ENCODE results near the gene PLAA. TPM values are rescaled to one million over a fixed set of nuclear protein-coding genes. Genes with fewer than 3 reads are reported as not detected.

Gene PLAA
- polyA plus RNA-seq, 1 donor from 2014 or later, result 27.4 TPM

- peak; percentile 65 for TF ChIP-seq CTCF (IDR thresholded peaks at IDR 0.05; ENCODE audit: poor library complexity, severe bottlenecking)
- TF ChIP-seq RAD21 (conservative IDR thresholded peaks at IDR 0.05), result peak; percentile 70
- TF ChIP-seq SMC3 (conservative IDR thresholded peaks at IDR 0.05; ENCODE audit: poor library complexity), result peak; percentile 72
- TF ChIP-seq TAF1 (IDR thresholded peaks at IDR 0.05; ENCODE audit: low read depth), result no peak
- H3K36me3 ChIP-seq (ENCODE audit: insufficient read depth, low read length), result no peaks in the 10 kb centered on the region
- H2AFZ ChIP-seq (ENCODE audit: low read depth, low read length), result no peak overlapping the region
- no peak overlapping the region for H3K4me3 ChIP-seq (ENCODE audit: low read length)
- no peak overlapping the region for H3K27ac ChIP-seq (ENCODE audit: low read length)
- H4K20me1 ChIP-seq (ENCODE audit: insufficient read depth), result no peaks in the 10 kb centered on the region
- H3K9me3 ChIP-seq (ENCODE audit: low read length), result no peaks in the 10 kb centered on the region
- no peak overlapping the region for H3K9ac ChIP-seq (ENCODE audit: low read length)
- no peaks in the 10 kb centered on the region for H3F3A ChIP-seq (ENCODE audit: insufficient read depth, low read length, poor library complexity, severe bottlenecking)
- H3K79me2 ChIP-seq (replicated peaks; ENCODE audit: insufficient read depth, low read length), result no peaks in the 10 kb centered on the region
- H3K27me3 ChIP-seq (ENCODE audit: insufficient read depth, low read depth, low read length), result no peaks in the 10 kb centered on the region
- no peaks in the 10 kb centered on the region for H3K9me2 ChIP-seq (ENCODE audit: insufficient read depth, low read length)
- H3K4me2 ChIP-seq (ENCODE audit: low read length), result no peak overlapping the region
Observed at GRCh38 chr9:26863074-26863473, 84.0 kb downstream of the PLAA start.

DNA sequence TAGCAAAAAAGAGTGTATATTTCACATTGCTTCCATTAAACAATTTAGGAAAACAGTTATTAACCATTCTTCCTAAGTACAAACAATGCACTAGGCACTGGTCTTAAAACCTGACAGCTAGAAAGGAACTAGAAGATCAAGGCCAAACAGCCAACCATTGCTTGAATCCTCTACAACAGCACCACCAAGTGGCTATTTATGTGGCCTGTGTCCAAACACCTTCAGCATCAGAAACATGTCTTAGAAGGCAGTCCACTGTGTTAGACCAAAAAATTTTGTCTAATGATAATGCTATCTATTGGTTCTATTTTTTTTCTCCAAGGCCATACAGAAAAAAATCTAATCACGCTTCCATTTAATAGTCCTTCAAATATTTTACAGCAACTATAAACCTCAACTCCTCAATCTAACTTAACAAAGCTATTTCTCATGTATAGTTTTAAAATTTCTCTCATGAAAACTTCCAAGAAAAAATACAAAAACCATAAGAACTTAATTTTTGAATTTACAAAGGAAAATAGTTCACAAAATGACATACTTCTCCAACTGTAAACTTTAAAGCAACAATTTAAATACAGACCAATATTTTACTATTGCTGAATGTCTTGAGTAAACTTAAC lies 90.5 kb downstream of the PLAA start:
- H3K27ac ChIP-seq (ENCODE audit: low read length), result no peak overlapping the region
- no peaks in the 10 kb centered on the region for H3K27me3 ChIP-seq (ENCODE audit: insufficient read depth, low read depth, low read length)
- H3K4me3 ChIP-seq (ENCODE audit: low read length), result no peak overlapping the region
- no peaks in the 10 kb centered on the region for H3K9me2 ChIP-seq (ENCODE audit: insufficient read depth, low read length)
- no peak overlapping the region for H2AFZ ChIP-seq (ENCODE audit: low read depth, low read length)
- no peak overlapping the region for H3K4me2 ChIP-seq (ENCODE audit: low read length)
- no peak overlapping the region for H3K9ac ChIP-seq (ENCODE audit: low read length)
- H3K9me3 ChIP-seq (ENCODE audit: low read length), result no peaks in the 10 kb centered on the region
- H3K36me3 ChIP-seq (ENCODE audit: insufficient read depth, low read length), result peaks cover 4% of the 10 kb centered on the region
- TF ChIP-seq SMC3 (conservative IDR thresholded peaks at IDR 0.05; ENCODE audit: poor library complexity) (peak; percentile 71), TAF1 (IDR thresholded peaks at IDR 0.05; ENCODE audit: low read depth) (no peak), EP300 (conservative IDR thresholded peaks at IDR 0.05; ENCODE audit: poor library complexity, severe bottlenecking) (no peak), CTCF (IDR thresholded peaks at IDR 0.05; ENCODE audit: poor library complexity, severe bottlenecking) (peak; percentile 76), EZH2 (IDR thresholded peaks at IDR 0.05; ENCODE audit: borderline replicate concordance, insufficient read depth, low read length, poor library complexity, severe bottlenecking) (no peak), RAD21 (conservative IDR thresholded peaks at IDR 0.05) (peak; percentile 78), POLR2AphosphoS5 (IDR thresholded peaks at IDR 0.05) (no peak), REST (IDR thresholded peaks at IDR 0.05; ENCODE audit: borderline replicate concordance) (no peak), MXI1 (conservative IDR thresholded peaks at IDR 0.05; ENCODE audit: poor library complexity, severe bottlenecking) (no peak)
- H4K20me1 ChIP-seq (ENCODE audit: insufficient read depth), result no peaks in the 10 kb centered on the region
- H3K79me2 ChIP-seq (replicated peaks; ENCODE audit: insufficient read depth, low read length), result no peaks in the 10 kb centered on the region
- no peaks in the 10 kb centered on the region for H3F3A ChIP-seq (ENCODE audit: insufficient read depth, low read length, poor library complexity, severe bottlenecking)

Small RNA genes within 50 kb of the gene (small RNA-seq; reads per million reads assigned to genes)
- gene RN7SL100P, result 0 to 0.03 (median 0) reads per million in 3 experiments

Other genes starting within 250 kb of the PLAA start
- 14.9 and 17.6 TPM in 2 replicates for gene CAAP1, start 54.4 kb downstream of the PLAA start, polyA plus RNA-seq
- 10.9 and 11.3 TPM in 2 replicates for gene IFT74, start 9.2 kb upstream of the PLAA start, polyA plus RNA-seq
- not detected in 2 replicates for gene LRRC19, start 58.4 kb upstream of the PLAA start, polyA plus RNA-seq
- gene TEK, start 162.0 kb upstream of the PLAA start, polyA plus RNA-seq, result 0.83 TPM in 1 of 2 replicates, not detected in the other

Measured in neural cell (in vitro differentiated cells).